Upper lobe of right lung (tissue), 1 donor: Measurements from ENCODE around the gene PACRG. TPM values are rescaled to one million over a fixed set of nuclear protein-coding genes. Genes with fewer than 3 reads are reported as not detected.

Experiments used
- ATAC-seq: fragments of 200-7000 bp; cut with Tn5 transposase; one replicate; pipeline ENCODE4 v1.9.1; 2020; ENCODE audit warnings: mild to moderate bottlenecking, moderate library complexity
- DNase-seq: peaks from one replicate; pipeline ENCODE4 v3.0.0-alpha.2; 2020
- H3K27ac ChIP-seq: fragments of 200-600 bp; one replicate; pipeline ENCODE4 v1.8.0; 2022
- H3K27me3 ChIP-seq: fragments of 200-600 bp; one replicate; pipeline ENCODE4 v1.8.0; 2022; ENCODE audit warnings: mild to moderate bottlenecking
- H3K36me3 ChIP-seq: fragments of 200-600 bp; one replicate; pipeline ENCODE4 v1.8.0; 2022
- H3K4me1 ChIP-seq: fragments of 200-600 bp; one replicate; pipeline ENCODE4 v1.8.0; 2022
- H3K4me3 ChIP-seq: fragments of 200-600 bp; one replicate; pipeline ENCODE4 v1.8.0; 2022; ENCODE audit warnings: mild to moderate bottlenecking
- H3K9me3 ChIP-seq: fragments of 200-600 bp; one replicate; pipeline ENCODE4 v1.8.0; 2022
- intact Hi-C: fragments of 100-400 bp; cut with DNase I; formaldehyde crosslinking; loops from one replicate; pipeline ENCODE4 v1.11.0; 2022
- total RNA-seq: library from RNA; stranded (reverse); fragmentation: NEBNext Ultra II Directional; extraction: Animal tissue kit (Norgen Biotek cat#: 25700); gene quantifications from one replicate; pipeline ENCODE4 v1.2.1, GENCODE V29; 2021
- TF ChIP-seq, protein P1 (sequence below): fragments of 200-600 bp; IDR thresholded peaks from one replicate; pipeline ENCODE4 v1.8.0; 2022; ENCODE audit warnings: antibody characterized with exemption
- donor health status: DM: no; HTN: yes; CAD: no; lungs with severe emphysema.

The PACRG gene
- total RNA-seq, 1 donor from 2014 or later, result 1.5 TPM

DNA sequence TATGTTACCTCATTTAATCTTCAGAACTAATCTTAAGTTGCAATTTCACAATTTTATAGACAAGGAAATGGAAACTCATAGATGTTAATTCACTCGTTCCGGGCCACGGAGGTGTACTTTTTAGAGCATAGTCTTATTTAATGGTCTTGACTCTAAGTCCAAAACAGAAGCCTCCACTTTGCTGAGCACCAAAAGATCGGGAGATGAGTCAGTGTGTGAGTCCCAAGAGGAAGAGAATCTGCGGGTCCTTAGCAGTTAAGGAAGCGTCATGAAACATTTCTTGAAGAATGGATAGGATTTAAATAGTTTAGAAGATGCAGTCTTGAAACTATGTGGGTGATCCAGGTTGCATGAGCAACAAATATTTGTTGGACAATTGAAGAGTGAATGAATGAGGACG is 454.9 kb downstream of the PACRG start:
- intact Hi-C loops, result loop anchor here (5.0 to 10.0 kb wide), 2 partner anchors 212 to 775 kb away; no protein-coding TSS in a partner anchor
- ATAC-seq (no peak), DNase-seq (no peak)
- Histone ChIP-seq H3K4me1 (no peaks in the 10 kb centered on the region), H3K27ac (no peak overlapping the region), H3K36me3 (no peaks in the 10 kb centered on the region), H3K27me3 (no peaks in the 10 kb centered on the region), H3K4me3 (no peak overlapping the region), H3K9me3 (no peaks in the 10 kb centered on the region)
- TF ChIP-seq, protein P1, sequence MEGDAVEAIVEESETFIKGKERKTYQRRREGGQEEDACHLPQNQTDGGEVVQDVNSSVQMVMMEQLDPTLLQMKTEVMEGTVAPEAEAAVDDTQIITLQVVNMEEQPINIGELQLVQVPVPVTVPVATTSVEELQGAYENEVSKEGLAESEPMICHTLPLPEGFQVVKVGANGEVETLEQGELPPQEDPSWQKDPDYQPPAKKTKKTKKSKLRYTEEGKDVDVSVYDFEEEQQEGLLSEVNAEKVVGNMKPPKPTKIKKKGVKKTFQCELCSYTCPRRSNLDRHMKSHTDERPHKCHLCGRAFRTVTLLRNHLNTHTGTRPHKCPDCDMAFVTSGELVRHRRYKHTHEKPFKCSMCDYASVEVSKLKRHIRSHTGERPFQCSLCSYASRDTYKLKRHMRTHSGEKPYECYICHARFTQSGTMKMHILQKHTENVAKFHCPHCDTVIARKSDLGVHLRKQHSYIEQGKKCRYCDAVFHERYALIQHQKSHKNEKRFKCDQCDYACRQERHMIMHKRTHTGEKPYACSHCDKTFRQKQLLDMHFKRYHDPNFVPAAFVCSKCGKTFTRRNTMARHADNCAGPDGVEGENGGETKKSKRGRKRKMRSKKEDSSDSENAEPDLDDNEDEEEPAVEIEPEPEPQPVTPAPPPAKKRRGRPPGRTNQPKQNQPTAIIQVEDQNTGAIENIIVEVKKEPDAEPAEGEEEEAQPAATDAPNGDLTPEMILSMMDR, result no peak

DNA sequence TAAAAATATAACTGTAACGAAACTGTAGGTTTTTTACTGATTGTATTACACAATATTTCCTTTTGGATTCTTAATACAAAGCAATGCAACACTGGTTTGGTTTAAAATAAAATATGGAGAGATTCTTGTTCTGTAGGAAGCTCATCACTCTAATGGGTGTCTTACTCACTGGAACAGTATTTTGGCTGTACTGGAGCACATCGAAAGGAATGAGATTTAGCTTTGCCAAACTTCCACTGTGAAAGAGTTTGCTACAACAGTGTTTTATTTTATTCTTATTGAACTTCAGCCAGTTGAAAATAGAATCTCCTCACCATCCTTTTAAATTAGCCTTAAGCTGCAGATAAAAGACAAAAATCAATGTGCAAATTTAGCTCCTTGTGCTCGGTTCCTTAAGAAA is 456.0 kb downstream of the PACRG start:
- no peaks in the 10 kb centered on the region for H3K27me3 ChIP-seq
- no peak for DNase-seq
- intact Hi-C loops, result loop anchor here (5.0 to 10.0 kb wide), 2 partner anchors 211 to 773 kb away; no protein-coding TSS in a partner anchor
- no peaks in the 10 kb centered on the region for H3K36me3 ChIP-seq
- no peak overlapping the region for H3K4me3 ChIP-seq
- H3K4me1 ChIP-seq, result no peaks in the 10 kb centered on the region
- ATAC-seq, result no peak
- TF ChIP-seq, protein P1, result no peak
- no peak overlapping the region for H3K27ac ChIP-seq
- H3K9me3 ChIP-seq, result no peaks in the 10 kb centered on the region

DNA sequence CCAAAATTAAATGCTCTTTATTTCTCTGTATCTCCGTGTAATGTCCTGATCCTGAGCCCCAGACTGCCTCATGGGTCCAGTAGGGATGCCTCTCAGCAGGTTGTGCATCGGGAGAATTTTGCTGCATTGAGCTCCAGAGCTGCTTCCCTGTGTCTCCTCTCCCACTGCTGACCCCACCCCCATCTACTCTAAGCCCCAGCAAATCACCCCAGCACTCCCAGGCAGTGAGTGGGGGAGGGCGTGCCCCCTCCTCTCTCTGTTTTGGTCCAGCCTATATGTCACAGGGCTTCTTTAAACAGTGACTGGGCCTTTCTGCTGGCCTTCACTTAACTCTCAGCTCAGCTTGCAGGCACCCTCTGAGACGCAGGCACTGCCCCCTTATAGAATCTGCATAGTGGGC is 458.0 kb downstream of the PACRG start:
- TF ChIP-seq, protein P1, result no peak
- intact Hi-C loops, result loop anchor here (10.0 kb wide), 1 partner anchor 209 kb away; no protein-coding TSS in a partner anchor

GRCh38 chr6:163186527-163186926 is 458.8 kb downstream of the PACRG start:
- TF ChIP-seq, protein P1, result no peak
- intact Hi-C loops, result loop anchor here (10.0 kb wide), 1 partner anchor 208 kb away; no protein-coding TSS in a partner anchor
- H3K27me3 ChIP-seq, result no peaks in the 10 kb centered on the region
- H3K27ac ChIP-seq, result no peak overlapping the region
- ATAC-seq (peak; percentile 6), DNase-seq (no peak)
- no peaks in the 10 kb centered on the region for H3K9me3 ChIP-seq
- H3K4me1 ChIP-seq, result no peaks in the 10 kb centered on the region
- H3K4me3 ChIP-seq, result no peak overlapping the region
- H3K36me3 ChIP-seq, result no peaks in the 10 kb centered on the region

More for the DNA sequence above, 458.0 kb downstream of the PACRG start:
- no peak overlapping the region for H3K4me3 ChIP-seq
- H3K36me3 ChIP-seq, result no peaks in the 10 kb centered on the region
- no peaks in the 10 kb centered on the region for H3K4me1 ChIP-seq
- no peaks in the 10 kb centered on the region for H3K9me3 ChIP-seq
- DNase-seq, result no peak
- H3K27ac ChIP-seq, result no peak overlapping the region
- H3K27me3 ChIP-seq, result no peaks in the 10 kb centered on the region
- no peak for ATAC-seq

GRCh38 chr6:163187201-163187600 is 459.4 kb downstream of the PACRG start:
- Histone ChIP-seq H3K27me3 (no peaks in the 10 kb centered on the region), H3K36me3 (no peaks in the 10 kb centered on the region), H3K4me1 (no peaks in the 10 kb centered on the region), H3K27ac (no peak overlapping the region), H3K9me3 (no peaks in the 10 kb centered on the region), H3K4me3 (no peak overlapping the region)
- ATAC-seq (no peak), DNase-seq (no peak)
- TF ChIP-seq, protein P1, result no peak
- intact Hi-C loops, result loop anchor here (10.0 kb wide), 1 partner anchor 208 kb away; no protein-coding TSS in a partner anchor

- TF ChIP-seq, protein P1, result no peak
- no peak overlapping the region for H3K27ac ChIP-seq
- no peaks in the 10 kb centered on the region for H3K36me3 ChIP-seq
- DNase-seq (no peak), ATAC-seq (no peak)
- H3K9me3 ChIP-seq, result no peaks in the 10 kb centered on the region
- no peak overlapping the region for H3K4me3 ChIP-seq
- H3K4me1 ChIP-seq, result no peaks in the 10 kb centered on the region
- intact Hi-C loops, result loop anchor here (10.0 kb wide), 1 partner anchor 207 kb away; no protein-coding TSS in a partner anchor
- no peaks in the 10 kb centered on the region for H3K27me3 ChIP-seq
Observed at GRCh38 chr6:163187606-163188005, 459.8 kb downstream of the PACRG start.
